Omental fat pad (tissue), 4 donors: ENCODE data around the gene SH2D3A. TPM values are rescaled to one million over a fixed set of nuclear protein-coding genes. Genes with fewer than 3 reads are reported as not detected.

Experiments
- ATAC-seq: fragments of 150-250 bp; one replicate; pipeline ENCODE4 v1.9.1; 2016; ENCODE audit warnings: mild to moderate bottlenecking, moderate library complexity; ENCODE audit not compliant: low FRiP score
- DNase-seq: peaks from one replicate; pipeline ENCODE4 v3.0.0-alpha.2; 2019; ENCODE audit warnings: low spot score
- total RNA-seq, 4 donors: library from RNA; depleted of rRNA; stranded (reverse); fragments of >200 nt; gene quantifications; one replicate each; pipeline ENCODE4 v1.1.0, GENCODE V29; 2016
- TF ChIP-seq, protein P1 (sequence below), 3 donors: fragments of 450-650 bp; IDR thresholded peaks; one replicate each; pipeline ENCODE4 v1.5.1; 2016 to 2017; ENCODE audit warnings: antibody characterized with exemption in 3 of 3, mild to moderate bottlenecking in 3 of 3, moderate library complexity in 2 of 3

Gene SH2D3A
- total RNA-seq, 4 donors from 2014 or later = 1.3 to 3.4 (median 2.0) TPM; not detected in 1

DNA sequence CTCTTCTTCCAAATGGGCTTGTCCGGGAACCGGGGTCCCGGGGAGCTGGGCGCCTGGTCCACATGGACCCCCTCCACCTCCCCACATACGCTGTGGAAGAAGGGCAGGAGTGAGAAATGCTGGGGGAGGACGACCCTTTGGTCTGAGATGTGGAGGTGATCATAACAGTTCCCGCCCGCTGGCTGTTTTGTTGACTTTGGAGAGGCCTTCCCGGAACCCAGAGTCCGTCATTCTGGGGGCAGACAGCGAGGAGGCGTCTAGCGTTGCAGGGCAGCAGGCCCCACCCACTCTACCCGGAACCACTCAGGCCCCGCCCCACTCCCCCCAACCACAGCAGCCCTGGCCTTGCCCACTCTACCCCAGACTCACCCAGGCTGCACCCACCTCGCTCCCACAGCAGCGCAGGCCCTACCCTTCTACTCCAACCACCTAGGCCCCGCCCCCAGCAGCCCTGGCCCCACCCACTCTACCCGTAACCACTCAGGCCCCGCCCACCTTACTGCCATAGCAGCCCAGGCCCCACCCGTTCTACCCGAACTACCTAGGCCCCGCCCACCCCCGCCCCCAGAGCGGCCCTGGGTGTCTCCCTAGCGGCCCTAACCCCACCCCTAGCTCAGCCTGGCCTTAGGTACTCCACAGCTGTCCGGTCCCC lies 37.0 kb downstream of the SH2D3A start:
- ATAC-seq = peak; percentile 89
- TF ChIP-seq, protein P1, sequence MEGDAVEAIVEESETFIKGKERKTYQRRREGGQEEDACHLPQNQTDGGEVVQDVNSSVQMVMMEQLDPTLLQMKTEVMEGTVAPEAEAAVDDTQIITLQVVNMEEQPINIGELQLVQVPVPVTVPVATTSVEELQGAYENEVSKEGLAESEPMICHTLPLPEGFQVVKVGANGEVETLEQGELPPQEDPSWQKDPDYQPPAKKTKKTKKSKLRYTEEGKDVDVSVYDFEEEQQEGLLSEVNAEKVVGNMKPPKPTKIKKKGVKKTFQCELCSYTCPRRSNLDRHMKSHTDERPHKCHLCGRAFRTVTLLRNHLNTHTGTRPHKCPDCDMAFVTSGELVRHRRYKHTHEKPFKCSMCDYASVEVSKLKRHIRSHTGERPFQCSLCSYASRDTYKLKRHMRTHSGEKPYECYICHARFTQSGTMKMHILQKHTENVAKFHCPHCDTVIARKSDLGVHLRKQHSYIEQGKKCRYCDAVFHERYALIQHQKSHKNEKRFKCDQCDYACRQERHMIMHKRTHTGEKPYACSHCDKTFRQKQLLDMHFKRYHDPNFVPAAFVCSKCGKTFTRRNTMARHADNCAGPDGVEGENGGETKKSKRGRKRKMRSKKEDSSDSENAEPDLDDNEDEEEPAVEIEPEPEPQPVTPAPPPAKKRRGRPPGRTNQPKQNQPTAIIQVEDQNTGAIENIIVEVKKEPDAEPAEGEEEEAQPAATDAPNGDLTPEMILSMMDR (IDR thresholded peaks at IDR 0.05) = no peak
- DNase-seq = peak; percentile 96

DNA sequence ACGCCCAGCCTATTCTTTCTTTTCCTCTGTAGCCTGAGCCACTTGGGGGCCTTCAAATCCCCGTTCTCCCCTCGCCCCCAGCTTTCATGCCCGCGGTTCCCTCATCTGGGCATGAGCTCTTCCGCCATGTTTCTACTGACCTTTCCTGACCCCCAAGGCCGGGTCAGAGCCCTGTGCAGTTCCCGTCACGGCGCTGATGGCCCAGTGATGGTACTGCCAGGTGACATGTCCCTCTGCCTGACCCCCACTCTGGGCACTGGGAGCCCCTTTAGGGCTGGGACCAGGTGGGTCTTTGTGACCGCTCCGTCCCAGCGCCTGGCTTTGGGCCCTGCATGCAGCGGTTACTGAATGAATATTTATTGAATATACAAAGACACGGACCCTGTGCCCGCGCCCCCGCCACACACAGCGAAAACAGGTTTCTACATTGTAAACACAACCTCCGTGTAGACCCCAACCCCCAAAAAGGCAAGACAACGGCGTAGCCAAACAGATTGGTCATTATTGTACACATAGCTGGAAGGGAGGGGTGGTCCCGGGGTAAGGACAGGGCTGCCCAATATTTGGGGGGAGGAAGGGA lies 37.6 kb downstream of the SH2D3A start:
- TF ChIP-seq, protein P1 (IDR thresholded peaks at IDR 0.05) = no peak
- DNase-seq (no peak), ATAC-seq (no peak)

DNA sequence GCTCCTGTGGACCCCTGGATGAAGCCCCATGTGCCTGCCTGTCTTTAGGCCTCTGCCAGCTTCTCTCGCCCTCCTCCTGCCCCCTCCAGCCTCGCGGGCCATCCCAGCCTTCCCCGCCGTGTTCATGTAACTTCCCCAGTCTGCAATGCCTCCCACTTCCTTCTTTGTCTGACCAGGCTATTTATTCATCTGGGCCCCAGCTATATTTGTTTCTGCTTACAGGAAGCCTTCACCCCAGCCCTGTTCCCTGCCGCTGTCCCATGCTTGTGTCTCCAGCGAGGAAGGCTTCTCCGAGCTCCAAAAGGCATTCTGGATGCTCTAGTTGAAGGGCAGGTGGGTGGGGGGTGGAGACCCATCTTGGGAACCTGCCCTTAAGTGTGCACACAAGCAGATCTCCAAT lies 38.9 kb downstream of the SH2D3A start:
- TF ChIP-seq, protein P1 (IDR thresholded peaks at IDR 0.05) = no peak
- DNase-seq = no peak
- ATAC-seq = no peak

DNA sequence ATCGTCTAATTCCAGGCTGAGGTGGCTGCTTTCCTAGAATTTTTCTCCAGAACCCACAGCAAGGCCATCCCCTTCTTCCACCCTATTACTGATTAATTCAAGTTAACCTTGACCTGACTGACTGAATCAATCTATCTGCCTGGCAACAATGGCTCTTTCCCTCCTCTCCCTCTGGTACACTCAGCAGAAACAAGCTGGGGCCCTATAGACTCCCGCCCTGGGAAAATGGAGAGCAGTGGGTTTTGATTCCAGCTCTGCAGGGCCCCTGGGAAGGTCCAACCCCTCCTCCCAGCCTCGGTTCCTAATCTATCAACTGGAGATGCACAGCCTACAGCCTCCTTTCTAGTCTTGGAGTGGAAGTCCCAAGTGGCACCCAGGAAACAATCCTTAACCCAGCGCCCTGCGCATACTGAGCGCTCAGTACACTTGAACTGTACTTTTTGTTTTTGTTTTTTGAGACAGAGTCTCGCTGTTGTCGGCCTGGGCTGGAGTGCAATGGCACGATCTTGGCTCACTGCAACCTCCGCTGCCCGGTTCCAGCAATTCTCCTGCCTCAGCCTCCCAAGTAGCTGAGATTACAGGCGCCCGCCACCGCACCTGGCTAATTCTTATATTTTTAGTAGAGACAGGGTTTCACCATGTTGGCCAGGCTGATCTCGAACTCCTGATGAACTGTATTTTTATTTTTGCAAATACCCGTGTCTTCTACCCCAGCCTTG lies 41.6 kb downstream of the SH2D3A start:
- DNase-seq = no peak
- ATAC-seq = no peak
- TF ChIP-seq, protein P1 (IDR thresholded peaks at IDR 0.05) = no peak

DNA sequence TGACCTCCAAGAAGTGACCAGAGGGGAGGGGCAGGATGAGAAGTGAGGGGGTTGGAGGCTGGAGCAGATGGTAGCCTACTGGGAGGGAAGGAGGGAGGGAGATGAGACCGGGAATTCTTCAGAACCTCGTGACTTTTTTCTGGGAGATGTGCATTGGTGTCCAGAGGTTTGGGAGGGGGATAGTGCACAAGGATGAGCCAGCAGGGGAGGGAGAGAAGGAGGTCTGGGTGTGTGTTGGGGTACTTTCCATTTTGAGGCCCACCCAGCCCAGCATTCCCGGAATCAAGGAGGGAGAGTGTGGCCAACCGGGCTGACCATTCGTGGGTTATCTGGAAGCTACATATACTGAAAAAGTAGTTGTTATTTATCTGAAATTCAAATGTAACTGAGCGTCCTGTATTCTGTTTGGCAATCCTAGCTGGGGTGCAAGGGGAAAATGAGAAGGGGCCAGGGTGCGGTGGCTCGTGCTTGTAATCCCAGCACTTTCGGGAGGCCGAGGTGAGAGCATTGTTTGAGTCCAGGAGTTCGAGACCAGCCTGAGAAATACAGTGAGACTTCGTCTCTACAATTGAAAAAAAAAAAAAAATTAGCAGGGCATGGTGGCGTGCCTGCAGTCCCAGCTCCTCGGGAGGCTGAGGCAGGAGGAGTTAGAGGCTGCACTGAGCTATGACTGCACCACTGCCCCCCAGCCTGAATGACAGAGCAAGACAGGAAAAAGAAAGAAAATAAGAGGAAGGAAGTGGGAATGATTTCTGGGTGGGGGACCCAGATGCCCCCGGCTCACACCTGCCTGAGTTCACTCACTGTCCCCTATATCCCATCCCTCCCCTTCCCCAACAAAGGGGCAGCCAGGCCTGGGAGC lies 42.4 kb downstream of the SH2D3A start:
- ATAC-seq (peak; percentile 30), DNase-seq (no peak)
- TF ChIP-seq, protein P1 (IDR thresholded peaks at IDR 0.05) = no peak

DNA sequence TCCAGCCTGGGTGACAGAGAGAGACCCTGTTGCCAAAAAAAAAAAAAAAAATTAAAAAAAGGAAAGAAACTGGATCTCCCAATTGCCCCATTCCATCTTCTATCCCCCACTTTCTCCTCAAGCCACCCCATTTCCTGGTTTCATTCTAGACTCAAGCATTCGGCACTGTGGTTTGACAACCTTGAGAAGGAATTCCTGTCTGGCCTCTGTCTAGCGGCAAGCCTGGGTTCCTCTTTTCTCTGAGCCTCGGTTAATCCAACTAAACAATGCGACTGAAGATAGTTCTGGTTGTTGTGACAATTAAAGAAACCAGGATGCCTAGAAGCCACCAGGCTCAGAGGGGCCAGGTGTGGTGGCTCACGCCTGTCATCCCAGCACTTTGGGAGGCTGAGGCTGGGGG lies 43.5 kb downstream of the SH2D3A start:
- TF ChIP-seq, protein P1 (IDR thresholded peaks at IDR 0.05) = no peak
- DNase-seq (no peak), ATAC-seq (no peak)
